WTC11 (cell line): ENCODE data around the gene SLC2A4. TPM values are rescaled to one million over a fixed set of nuclear protein-coding genes. Genes with fewer than 3 reads are reported as not detected.
A peak's percentile ranks its signal among the peaks of the same experiment; 100 is the strongest.

ENCODE experiments used
- ATAC-seq: fragments of 200-7000 bp; cut with Tn5 transposase; 2 replicates; pipeline ENCODE4 v1.10.0; 2021; ENCODE audit warnings: mild to moderate bottlenecking, moderate library complexity
- CTCF ChIA-PET: fragments of 300-600 bp; sonication (Branson Sonifier 250); formaldehyde crosslinking; loops from one replicate; lab custom pipeline; 2021; ENCODE audit warnings: antibody characterized with exemption; lab: Charles Lee
- POLR2A ChIA-PET: fragments of 350-600 bp; sonication (Branson Sonifier 250); formaldehyde crosslinking; loops from one replicate; lab custom pipeline; 2021; ENCODE audit warnings: antibody characterized with exemption; lab: Charles Lee
- DNase-seq: peaks from one replicate; pipeline ENCODE4 v3.0.0; 2021; ENCODE audit warnings: low spot score
- H3K27ac Mint-ChIP-seq: 2 replicates; pipeline ENCODE4 v1.8.0; 2021; ENCODE audit warnings: mixed read lengths
- H3K27me3 Mint-ChIP-seq: 2 replicates; pipeline ENCODE4 v1.8.0; 2021; ENCODE audit warnings: low read depth, mild to moderate bottlenecking, moderate library complexity, mixed read lengths
- H3K36me3 Mint-ChIP-seq: 2 replicates; pipeline ENCODE4 v1.8.0; 2021; ENCODE audit warnings: mixed read lengths
- H3K4me1 Mint-ChIP-seq: 2 replicates; pipeline ENCODE4 v1.8.0; 2022; ENCODE audit warnings: mixed read lengths
- H3K4me3 Mint-ChIP-seq: 2 replicates; pipeline ENCODE4 v1.8.0; 2021; ENCODE audit warnings: mild to moderate bottlenecking, moderate library complexity, mixed read lengths
- H3K9me3 Mint-ChIP-seq: 2 replicates; pipeline ENCODE4 v1.8.0; 2021; ENCODE audit warnings: mixed read lengths
- ATF6 ChIP-seq: sonication (generic); formaldehyde crosslinking; IDR thresholded peaks from 2 replicates; pipeline ENCODE4 v1.8.1; 2023; ENCODE audit warnings: mild to moderate bottlenecking, missing genetic modification reagents
- CREB1 ChIP-seq: sonication (generic); formaldehyde crosslinking; IDR thresholded peaks from 2 replicates; pipeline ENCODE4 v1.8.0; 2023; ENCODE audit warnings: mild to moderate bottlenecking, missing genetic modification reagents
- ELF4 ChIP-seq: sonication (generic); formaldehyde crosslinking; IDR thresholded peaks from 2 replicates; pipeline ENCODE4 v1.8.1; 2022; ENCODE audit warnings: low read depth, mild to moderate bottlenecking, moderate library complexity, missing genetic modification reagents
- ETV6 ChIP-seq: sonication (generic); formaldehyde crosslinking; IDR thresholded peaks from 2 replicates; pipeline ENCODE4 v1.8.1; 2022; ENCODE audit warnings: mild to moderate bottlenecking, missing genetic modification reagents
- FOXJ3 ChIP-seq: sonication (generic); formaldehyde crosslinking; IDR thresholded peaks from 2 replicates; pipeline ENCODE4 v1.9.0; 2021; ENCODE audit warnings: missing genetic modification reagents, mild to moderate bottlenecking, borderline replicate concordance
- FOXP1 ChIP-seq: sonication (generic); formaldehyde crosslinking; IDR thresholded peaks from 2 replicates; pipeline ENCODE4 v1.8.0; 2022; ENCODE audit warnings: missing genetic modification reagents, mild to moderate bottlenecking, moderate library complexity, borderline replicate concordance
- JAZF1 ChIP-seq: fragments of 250-450 bp; sonication (Bioruptor Pico); IDR thresholded peaks from 2 replicates; pipeline ENCODE4 v1.9.0; 2021; ENCODE audit warnings: moderate library complexity, mild to moderate bottlenecking, inconsistent platforms
- MAX ChIP-seq: sonication (generic); formaldehyde crosslinking; IDR thresholded peaks from 2 replicates; pipeline ENCODE4 v1.8.0; 2022; ENCODE audit warnings: mild to moderate bottlenecking, missing genetic modification reagents
- MXD4 ChIP-seq: fragments of 250-450 bp; sonication (Bioruptor Pico); IDR thresholded peaks from 2 replicates; pipeline ENCODE4 v1.8.0; 2021; ENCODE audit warnings: mild to moderate bottlenecking, moderate library complexity, borderline replicate concordance
- SMAD4 ChIP-seq: sonication (generic); formaldehyde crosslinking; IDR thresholded peaks from 2 replicates; pipeline ENCODE4 v1.8.0; 2022; ENCODE audit warnings: mild to moderate bottlenecking, missing genetic modification reagents
- TEAD1 ChIP-seq: sonication (generic); formaldehyde crosslinking; IDR thresholded peaks from 2 replicates; pipeline ENCODE4 v1.8.0; 2022; ENCODE audit warnings: mild to moderate bottlenecking, missing genetic modification reagents
- USF1 ChIP-seq: sonication (generic); formaldehyde crosslinking; IDR thresholded peaks from 2 replicates; pipeline ENCODE4 v1.8.0; 2022; ENCODE audit warnings: mild to moderate bottlenecking, missing genetic modification reagents
- ZNF121 ChIP-seq: sonication (generic); formaldehyde crosslinking; IDR thresholded peaks from 2 replicates; pipeline ENCODE4 v1.8.0; 2023; ENCODE audit warnings: missing genetic modification reagents
- ZNF671 ChIP-seq: fragments of 250-450 bp; sonication (Bioruptor Pico); IDR thresholded peaks from 2 replicates; pipeline ENCODE4 v1.8.0; 2021; ENCODE audit warnings: mild to moderate bottlenecking
- total RNA-seq: library from RNA; stranded (reverse); gene quantifications from 3 replicates; pipeline ENCODE4 v1.2.3, GENCODE V29; 2021
- TF ChIP-seq, protein P1 (sequence below): sonication (generic); formaldehyde crosslinking; IDR thresholded peaks from 2 replicates; pipeline ENCODE4 v1.8.0; 2022; ENCODE audit warnings: mild to moderate bottlenecking, missing genetic modification reagents
- TF ChIP-seq, protein P2 (sequence below): sonication (generic); formaldehyde crosslinking; IDR thresholded peaks from 2 replicates; pipeline ENCODE4 v1.8.0; 2022; ENCODE audit warnings: missing genetic modification reagents
- TF ChIP-seq, protein P3 (sequence below): sonication (generic); formaldehyde crosslinking; IDR thresholded peaks from 2 replicates; pipeline ENCODE4 v1.8.0; 2023; ENCODE audit warnings: mild to moderate bottlenecking, missing genetic modification reagents
- TF ChIP-seq, protein P4 (sequence below): sonication (generic); formaldehyde crosslinking; IDR thresholded peaks from 2 replicates; pipeline ENCODE4 v1.8.0; 2023; ENCODE audit warnings: missing genetic modification reagents

SLC2A4 gene
- total RNA-seq, 1 experiment from 2014 or later: 6.4 TPM

- TF ChIP-seq ZNF121: no peak
- TF ChIP-seq FOXJ3 (CRISPR knock-in tag): no peak
- TF ChIP-seq, protein P1, sequence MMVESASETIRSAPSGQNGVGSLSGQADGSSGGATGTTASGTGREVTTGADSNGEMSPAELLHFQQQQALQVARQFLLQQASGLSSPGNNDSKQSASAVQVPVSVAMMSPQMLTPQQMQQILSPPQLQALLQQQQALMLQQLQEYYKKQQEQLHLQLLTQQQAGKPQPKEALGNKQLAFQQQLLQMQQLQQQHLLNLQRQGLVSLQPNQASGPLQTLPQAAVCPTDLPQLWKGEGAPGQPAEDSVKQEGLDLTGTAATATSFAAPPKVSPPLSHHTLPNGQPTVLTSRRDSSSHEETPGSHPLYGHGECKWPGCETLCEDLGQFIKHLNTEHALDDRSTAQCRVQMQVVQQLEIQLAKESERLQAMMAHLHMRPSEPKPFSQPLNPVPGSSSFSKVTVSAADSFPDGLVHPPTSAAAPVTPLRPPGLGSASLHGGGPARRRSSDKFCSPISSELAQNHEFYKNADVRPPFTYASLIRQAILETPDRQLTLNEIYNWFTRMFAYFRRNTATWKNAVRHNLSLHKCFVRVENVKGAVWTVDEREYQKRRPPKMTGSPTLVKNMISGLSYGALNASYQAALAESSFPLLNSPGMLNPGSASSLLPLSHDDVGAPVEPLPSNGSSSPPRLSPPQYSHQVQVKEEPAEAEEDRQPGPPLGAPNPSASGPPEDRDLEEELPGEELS (CRISPR knock-in tag): no peak
Measured at GRCh38 chr17:7280519-7281073, 922 bp upstream of the SLC2A4 start (continued).

GRCh38 chr17:7281953-7282751 lies 634 bp downstream of the SLC2A4 start:
- peaks cover 21% of the 10 kb centered on the region for H3K27me3 Mint-ChIP-seq
- CTCF ChIA-PET: interaction anchor here (0.6 to 7.0 kb wide), 21 partner anchors 9 to 307 kb away, joined by 3 to 119 read pairs (median 10); partner anchors contain the start of genes ACAP1, GABARAP, NEURL4 and SOX15
- H3K36me3 Mint-ChIP-seq: no peaks in the 10 kb centered on the region
- no peak overlapping the region for H3K27ac Mint-ChIP-seq
- peaks cover 20% of the 10 kb centered on the region for H3K4me1 Mint-ChIP-seq
- TF ChIP-seq JAZF1 (CRISPR knock-in tag): no peak
- no peak for TF ChIP-seq ELF4
- 0 out of 2 replicates have a peak, but pooled peaks have one; percentile 21 for TF ChIP-seq FOXP1 (CRISPR knock-in tag)
- TF ChIP-seq, protein P2, sequence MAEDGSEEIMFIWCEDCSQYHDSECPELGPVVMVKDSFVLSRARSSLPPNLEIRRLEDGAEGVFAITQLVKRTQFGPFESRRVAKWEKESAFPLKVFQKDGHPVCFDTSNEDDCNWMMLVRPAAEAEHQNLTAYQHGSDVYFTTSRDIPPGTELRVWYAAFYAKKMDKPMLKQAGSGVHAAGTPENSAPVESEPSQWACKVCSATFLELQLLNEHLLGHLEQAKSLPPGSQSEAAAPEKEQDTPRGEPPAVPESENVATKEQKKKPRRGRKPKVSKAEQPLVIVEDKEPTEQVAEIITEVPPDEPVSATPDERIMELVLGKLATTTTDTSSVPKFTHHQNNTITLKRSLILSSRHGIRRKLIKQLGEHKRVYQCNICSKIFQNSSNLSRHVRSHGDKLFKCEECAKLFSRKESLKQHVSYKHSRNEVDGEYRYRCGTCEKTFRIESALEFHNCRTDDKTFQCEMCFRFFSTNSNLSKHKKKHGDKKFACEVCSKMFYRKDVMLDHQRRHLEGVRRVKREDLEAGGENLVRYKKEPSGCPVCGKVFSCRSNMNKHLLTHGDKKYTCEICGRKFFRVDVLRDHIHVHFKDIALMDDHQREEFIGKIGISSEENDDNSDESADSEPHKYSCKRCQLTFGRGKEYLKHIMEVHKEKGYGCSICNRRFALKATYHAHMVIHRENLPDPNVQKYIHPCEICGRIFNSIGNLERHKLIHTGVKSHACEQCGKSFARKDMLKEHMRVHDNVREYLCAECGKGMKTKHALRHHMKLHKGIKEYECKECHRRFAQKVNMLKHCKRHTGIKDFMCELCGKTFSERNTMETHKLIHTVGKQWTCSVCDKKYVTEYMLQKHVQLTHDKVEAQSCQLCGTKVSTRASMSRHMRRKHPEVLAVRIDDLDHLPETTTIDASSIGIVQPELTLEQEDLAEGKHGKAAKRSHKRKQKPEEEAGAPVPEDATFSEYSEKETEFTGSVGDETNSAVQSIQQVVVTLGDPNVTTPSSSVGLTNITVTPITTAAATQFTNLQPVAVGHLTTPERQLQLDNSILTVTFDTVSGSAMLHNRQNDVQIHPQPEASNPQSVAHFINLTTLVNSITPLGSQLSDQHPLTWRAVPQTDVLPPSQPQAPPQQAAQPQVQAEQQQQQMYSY: no peak
- no peak for TF ChIP-seq SMAD4
- TF ChIP-seq USF1 (CRISPR knock-in tag): no peak
- TF ChIP-seq, protein P1 (CRISPR knock-in tag): 0 out of 2 replicates have a peak, but pooled peaks have one; percentile 25
- TF ChIP-seq ETV6 (CRISPR knock-in tag): no peak
- TF ChIP-seq MXD4 (CRISPR knock-in tag): no peak
- TF ChIP-seq ZNF121: no peak
- TF ChIP-seq TEAD1 (CRISPR knock-in tag): no peak
- no peak for TF ChIP-seq ATF6
- no peak for TF ChIP-seq CREB1 (CRISPR knock-in tag)
- no peak; the same call in 1 of the 2 replicates for TF ChIP-seq MAX
- TF ChIP-seq, protein P3, sequence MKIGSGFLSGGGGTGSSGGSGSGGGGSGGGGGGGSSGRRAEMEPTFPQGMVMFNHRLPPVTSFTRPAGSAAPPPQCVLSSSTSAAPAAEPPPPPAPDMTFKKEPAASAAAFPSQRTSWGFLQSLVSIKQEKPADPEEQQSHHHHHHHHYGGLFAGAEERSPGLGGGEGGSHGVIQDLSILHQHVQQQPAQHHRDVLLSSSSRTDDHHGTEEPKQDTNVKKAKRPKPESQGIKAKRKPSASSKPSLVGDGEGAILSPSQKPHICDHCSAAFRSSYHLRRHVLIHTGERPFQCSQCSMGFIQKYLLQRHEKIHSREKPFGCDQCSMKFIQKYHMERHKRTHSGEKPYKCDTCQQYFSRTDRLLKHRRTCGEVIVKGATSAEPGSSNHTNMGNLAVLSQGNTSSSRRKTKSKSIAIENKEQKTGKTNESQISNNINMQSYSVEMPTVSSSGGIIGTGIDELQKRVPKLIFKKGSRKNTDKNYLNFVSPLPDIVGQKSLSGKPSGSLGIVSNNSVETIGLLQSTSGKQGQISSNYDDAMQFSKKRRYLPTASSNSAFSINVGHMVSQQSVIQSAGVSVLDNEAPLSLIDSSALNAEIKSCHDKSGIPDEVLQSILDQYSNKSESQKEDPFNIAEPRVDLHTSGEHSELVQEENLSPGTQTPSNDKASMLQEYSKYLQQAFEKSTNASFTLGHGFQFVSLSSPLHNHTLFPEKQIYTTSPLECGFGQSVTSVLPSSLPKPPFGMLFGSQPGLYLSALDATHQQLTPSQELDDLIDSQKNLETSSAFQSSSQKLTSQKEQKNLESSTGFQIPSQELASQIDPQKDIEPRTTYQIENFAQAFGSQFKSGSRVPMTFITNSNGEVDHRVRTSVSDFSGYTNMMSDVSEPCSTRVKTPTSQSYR (CRISPR knock-in tag): no peak
- TF ChIP-seq ZNF671 (CRISPR knock-in tag): no peak
- TF ChIP-seq, protein P4, sequence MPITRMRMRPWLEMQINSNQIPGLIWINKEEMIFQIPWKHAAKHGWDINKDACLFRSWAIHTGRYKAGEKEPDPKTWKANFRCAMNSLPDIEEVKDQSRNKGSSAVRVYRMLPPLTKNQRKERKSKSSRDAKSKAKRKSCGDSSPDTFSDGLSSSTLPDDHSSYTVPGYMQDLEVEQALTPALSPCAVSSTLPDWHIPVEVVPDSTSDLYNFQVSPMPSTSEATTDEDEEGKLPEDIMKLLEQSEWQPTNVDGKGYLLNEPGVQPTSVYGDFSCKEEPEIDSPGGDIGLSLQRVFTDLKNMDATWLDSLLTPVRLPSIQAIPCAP (CRISPR knock-in tag): no peak
- TF ChIP-seq, all 79 proteins: peak for 2
- ATAC-seq: peak; percentile 1; the same call in 1 of the 2 replicates
- Mint-ChIP-seq H3K4me3 (peak overlapping the region; percentile 82), H3K9me3 (no peaks in the 10 kb centered on the region)
- DNase-seq: peak; percentile 41
- POLR2A ChIA-PET: interaction anchor here (0.7 to 1.7 kb wide), 7 partner anchors 12 to 266 kb away, joined by 3 to 8 read pairs (median 4); partner anchors contain the start of gene GABARAP
